SJCRH30 (cell line): ENCODE data around the gene ASIC4. TPM values are rescaled to one million over a fixed set of nuclear protein-coding genes. Genes with fewer than 3 reads are reported as not detected.

Experiments
- DNase-seq, 2 experiments: peaks; one replicate each; pipeline ENCODE4 v3.0.0-alpha.2; 2015 to 2020
- H3K27ac ChIP-seq: fragments of 250-450 bp; sonication (Bioruptor Pico); 2 replicates; pipeline ENCODE4 v1.5.1; 2020; ENCODE audit warnings: mild to moderate bottlenecking, moderate library complexity
- H3K27me3 ChIP-seq: fragments of 250-450 bp; sonication (Bioruptor Pico); 2 replicates; pipeline ENCODE4 v1.5.1; 2020; ENCODE audit warnings: mild to moderate bottlenecking, moderate library complexity
- H3K36me3 ChIP-seq: fragments of 250-450 bp; sonication (Bioruptor Pico); 2 replicates; pipeline ENCODE4 v1.5.1; 2020; ENCODE audit warnings: mild to moderate bottlenecking, moderate library complexity
- H3K4me1 ChIP-seq: fragments of 250-450 bp; sonication (Bioruptor Pico); 2 replicates; pipeline ENCODE4 v1.5.1; 2020; ENCODE audit warnings: mild to moderate bottlenecking, moderate library complexity
- H3K4me3 ChIP-seq: fragments of 250-450 bp; sonication (Bioruptor Pico); 2 replicates; pipeline ENCODE4 v1.5.1; 2020; ENCODE audit warnings: mild to moderate bottlenecking, moderate library complexity
- H3K9me3 ChIP-seq: fragments of 250-450 bp; sonication (Bioruptor Pico); replicated peaks from 2 replicates; pipeline ENCODE4 v1.5.1; 2020; ENCODE audit warnings: mild to moderate bottlenecking, moderate library complexity
- total RNA-seq: library from RNA; depleted of rRNA; stranded (reverse); fragments of >200 nt; shearing (Covaris generic); gene quantifications from 2 replicates; pipeline ENCODE4 v1.2.3, GENCODE V29; 2014

Gene ASIC4
- total RNA-seq, 1 experiment from 2014 or later = 0.67 TPM

- peaks cover 14% of the 10 kb centered on the region for H3K4me1 ChIP-seq
Measured at GRCh38 chr2:219499555-219499954, 14.7 kb upstream of the ASIC4 start.

GRCh38 chr2:219500135-219500534 lies 14.1 kb upstream of the ASIC4 start:
- peak; percentile 45 to 65 for DNase-seq
- Histone ChIP-seq H3K9me3 (no peaks in the 10 kb centered on the region), H3K4me3 (no peak overlapping the region), H3K36me3 (no peaks in the 10 kb centered on the region; the same call in 1 of the 2 replicates), H3K4me1 (peaks cover 14% of the 10 kb centered on the region), H3K27ac (no peak overlapping the region), H3K27me3 (no peaks in the 10 kb centered on the region)

More at GRCh38 chr2:219499555-219499954, 14.7 kb upstream of the ASIC4 start:
- Histone ChIP-seq H3K4me3 (no peak overlapping the region; the same call in 1 of the 2 replicates), H3K9me3 (no peaks in the 10 kb centered on the region), H3K27ac (no peak overlapping the region), H3K27me3 (no peaks in the 10 kb centered on the region), H3K36me3 (no peaks in the 10 kb centered on the region; the same call in 1 of the 2 replicates)
- no peak for DNase-seq

- Histone ChIP-seq H3K4me3 (no peak overlapping the region), H3K27me3 (no peaks in the 10 kb centered on the region), H3K27ac (no peak overlapping the region), H3K4me1 (peaks cover 8% of the 10 kb centered on the region; the same call in 1 of the 2 replicates), H3K9me3 (no peaks in the 10 kb centered on the region), H3K36me3 (no peaks in the 10 kb centered on the region; the same call in 1 of the 2 replicates)
- no peak for DNase-seq
Measured at GRCh38 chr2:219501849-219502248, 12.4 kb upstream of the ASIC4 start.

GRCh38 chr2:219502618-219503017 lies 11.7 kb upstream of the ASIC4 start:
- no peaks in the 10 kb centered on the region for H3K27me3 ChIP-seq
- H3K9me3 ChIP-seq = no peaks in the 10 kb centered on the region
- no peak overlapping the region for H3K4me3 ChIP-seq
- H3K4me1 ChIP-seq = peaks cover 11% of the 10 kb centered on the region; the same call in 1 of the 2 replicates
- no peak for DNase-seq
- H3K36me3 ChIP-seq = no peaks in the 10 kb centered on the region; the same call in 1 of the 2 replicates
- no peak overlapping the region for H3K27ac ChIP-seq

GRCh38 chr2:219505585-219505984 lies 8.7 kb upstream of the ASIC4 start:
- Histone ChIP-seq H3K27me3 (no peaks in the 10 kb centered on the region), H3K4me1 (peaks cover 21% of the 10 kb centered on the region), H3K27ac (no peak overlapping the region), H3K36me3 (no peaks in the 10 kb centered on the region; the same call in 1 of the 2 replicates), H3K4me3 (no peak overlapping the region), H3K9me3 (no peaks in the 10 kb centered on the region)
- no peak for DNase-seq

GRCh38 chr2:219506153-219506801 lies 8.0 kb upstream of the ASIC4 start:
- Histone ChIP-seq H3K4me1 (peaks cover 28% of the 10 kb centered on the region), H3K27ac (no peak overlapping the region), H3K9me3 (no peaks in the 10 kb centered on the region), H3K36me3 (no peaks in the 10 kb centered on the region; the same call in 1 of the 2 replicates), H3K4me3 (no peak overlapping the region), H3K27me3 (no peaks in the 10 kb centered on the region)
- no peak for DNase-seq

GRCh38 chr2:219506802-219507526 lies 7.3 kb upstream of the ASIC4 start:
- Histone ChIP-seq H3K27ac (no peak overlapping the region), H3K36me3 (no peaks in the 10 kb centered on the region; the same call in 1 of the 2 replicates), H3K4me3 (no peak overlapping the region), H3K9me3 (no peaks in the 10 kb centered on the region), H3K27me3 (no peaks in the 10 kb centered on the region), H3K4me1 (peaks cover 33% of the 10 kb centered on the region)
- DNase-seq = no peak

- Histone ChIP-seq H3K27ac (no peak overlapping the region), H3K9me3 (no peaks in the 10 kb centered on the region), H3K4me1 (peaks cover 41% of the 10 kb centered on the region), H3K4me3 (no peak overlapping the region), H3K36me3 (no peaks in the 10 kb centered on the region; the same call in 1 of the 2 replicates), H3K27me3 (no peaks in the 10 kb centered on the region)
- DNase-seq = no peak
Measured at GRCh38 chr2:219507581-219508443, 6.5 kb upstream of the ASIC4 start.

GRCh38 chr2:219508444-219508734 lies 5.9 kb upstream of the ASIC4 start:
- H3K27me3 ChIP-seq = no peaks in the 10 kb centered on the region
- no peaks in the 10 kb centered on the region; the same call in 1 of the 2 replicates for H3K36me3 ChIP-seq
- H3K4me1 ChIP-seq = peaks cover 47% of the 10 kb centered on the region

GRCh38 chr2:219508971-219509779 lies 5.1 kb upstream of the ASIC4 start:
- peak in 1 of 2 experiments; percentile 35 for DNase-seq
- no peak overlapping the region; the same call in 1 of the 2 replicates for H3K27ac ChIP-seq
- no peaks in the 10 kb centered on the region; the same call in 1 of the 2 replicates for H3K36me3 ChIP-seq
- peaks cover 53% of the 10 kb centered on the region for H3K4me1 ChIP-seq
- no peaks in the 10 kb centered on the region for H3K9me3 ChIP-seq
- H3K27me3 ChIP-seq = no peaks in the 10 kb centered on the region
- peak overlapping the region; percentile 47 for H3K4me3 ChIP-seq

More at GRCh38 chr2:219508444-219508734, 5.9 kb upstream of the ASIC4 start:
- no peak overlapping the region for H3K27ac ChIP-seq
- DNase-seq = no peak
- no peak overlapping the region for H3K4me3 ChIP-seq
- H3K9me3 ChIP-seq = no peaks in the 10 kb centered on the region

- peak; percentile 82 to 85 for DNase-seq
- Histone ChIP-seq H3K27ac (peak overlapping the region; percentile 44), H3K27me3 (no peaks in the 10 kb centered on the region; the same call in 1 of the 2 replicates), H3K9me3 (no peaks in the 10 kb centered on the region), H3K4me1 (peaks cover 53% of the 10 kb centered on the region), H3K36me3 (no peaks in the 10 kb centered on the region), H3K4me3 (peak overlapping the region; percentile 47)
Measured at GRCh38 chr2:219509780-219510511, 4.3 kb upstream of the ASIC4 start.

GRCh38 chr2:219510512-219511135 lies 3.7 kb upstream of the ASIC4 start:
- no peaks in the 10 kb centered on the region; the same call in 1 of the 2 replicates for H3K27me3 ChIP-seq
- H3K4me1 ChIP-seq = peaks cover 53% of the 10 kb centered on the region
- H3K9me3 ChIP-seq = no peaks in the 10 kb centered on the region
- peak overlapping the region; percentile 47 for H3K4me3 ChIP-seq
- no peak for DNase-seq
- H3K36me3 ChIP-seq = no peaks in the 10 kb centered on the region
- peak overlapping the region; percentile 44 for H3K27ac ChIP-seq
